RWPE2 (cell line): Measurements from ENCODE around the gene BEND3.
A peak's percentile ranks its signal among the peaks of the same experiment; 100 is the strongest.

Source experiments
- ATAC-seq: fragments of 200-7000 bp; cut with Tn5 transposase; 3 replicates; pipeline ENCODE4 v1.9.1; 2021; ENCODE audit warnings: low read depth
- DNase-seq: peaks from one replicate; pipeline ENCODE4 v3.0.0-alpha.2; 2020; ENCODE audit warnings: low spot score
- H3K27ac ChIP-seq: fragments of 450-650 bp; 2 replicates; pipeline ENCODE4 v1.5.1; 2017; ENCODE audit warnings: mild to moderate bottlenecking; ENCODE audit not compliant: poor library complexity, severe bottlenecking
- H3K27me3 ChIP-seq: fragments of 250-450 bp; sonication (Bioruptor Pico); 2 replicates; pipeline ENCODE4 v1.5.1; 2021; ENCODE audit warnings: mild to moderate bottlenecking, moderate library complexity; ENCODE audit not compliant: insufficient read depth, poor library complexity, severe bottlenecking
- H3K36me3 ChIP-seq: fragments of 250-450 bp; sonication (Bioruptor Pico); 2 replicates; pipeline ENCODE4 v1.5.1; 2020; ENCODE audit warnings: low read depth, mild to moderate bottlenecking, moderate library complexity
- H3K4me1 ChIP-seq: fragments of 250-450 bp; sonication (Bioruptor Pico); 2 replicates; pipeline ENCODE4 v1.5.1; 2021; ENCODE audit warnings: mild to moderate bottlenecking, moderate library complexity; ENCODE audit not compliant: insufficient read depth, poor library complexity, severe bottlenecking
- H3K4me3 ChIP-seq: fragments of 250-450 bp; sonication (Bioruptor Pico); 2 replicates; pipeline ENCODE4 v1.5.1; 2021; ENCODE audit warnings: mild to moderate bottlenecking, moderate library complexity; ENCODE audit not compliant: severe bottlenecking
- H3K9me3 ChIP-seq: fragments of 250-450 bp; sonication (Bioruptor Pico); 2 replicates; pipeline ENCODE4 v1.5.1; 2021; ENCODE audit warnings: mild to moderate bottlenecking, moderate library complexity; ENCODE audit not compliant: severe bottlenecking
- CTCF ChIP-seq: fragments of 450-650 bp; IDR thresholded peaks from one replicate; pipeline ENCODE4 v1.5.1; 2017; ENCODE audit warnings: mild to moderate bottlenecking, moderate library complexity; ENCODE audit not compliant: poor library complexity, severe bottlenecking

Gene BEND3

GRCh38 chr6:107125771-107126170 is 10.5 kb upstream of the BEND3 start:
- Histone ChIP-seq H3K27me3 (no peaks in the 10 kb centered on the region), H3K9me3 (no peaks in the 10 kb centered on the region), H3K27ac (no peak overlapping the region), H3K4me1 (no peaks in the 10 kb centered on the region), H3K36me3 (no peaks in the 10 kb centered on the region), H3K4me3 (no peak overlapping the region)
- DNase-seq, result no peak
- ATAC-seq, result no peak
- TF ChIP-seq CTCF, result no peak

- no peaks in the 10 kb centered on the region for H3K4me1 ChIP-seq
- H3K36me3 ChIP-seq, result no peaks in the 10 kb centered on the region
- DNase-seq (no peak), ATAC-seq (no peak)
- no peak for TF ChIP-seq CTCF
- no peaks in the 10 kb centered on the region for H3K27me3 ChIP-seq
- H3K9me3 ChIP-seq, result no peaks in the 10 kb centered on the region
- H3K27ac ChIP-seq, result no peak overlapping the region
- H3K4me3 ChIP-seq, result no peak overlapping the region
These were observed 9.6 kb upstream of the BEND3 start for GRCh38 chr6:107124934-107125348.

DNA sequence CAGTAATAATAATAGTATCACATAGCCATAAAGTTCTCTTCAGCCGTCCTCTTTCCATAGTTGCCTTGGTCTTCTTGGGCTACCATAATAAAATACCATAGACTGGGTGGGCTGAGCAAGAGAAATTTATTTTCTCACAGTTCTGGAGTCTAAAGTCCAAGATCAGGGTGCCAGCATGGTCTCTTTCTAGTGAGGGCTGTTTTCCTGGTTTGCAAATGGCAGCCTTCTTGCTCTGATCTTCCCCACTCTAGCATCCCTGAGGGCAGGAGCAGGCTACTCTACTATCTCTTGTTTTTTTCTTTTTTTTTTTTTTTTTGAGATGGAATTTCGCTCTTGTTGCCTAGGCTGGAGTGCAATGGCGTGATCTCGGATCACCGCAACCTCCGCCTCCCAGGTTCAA is 8.2 kb upstream of the BEND3 start:
- H3K4me1 ChIP-seq, result no peaks in the 10 kb centered on the region
- no peak for TF ChIP-seq CTCF
- H3K4me3 ChIP-seq, result no peak overlapping the region
- no peak for ATAC-seq
- no peak for DNase-seq
- H3K9me3 ChIP-seq, result no peaks in the 10 kb centered on the region
- no peaks in the 10 kb centered on the region for H3K27me3 ChIP-seq
- H3K27ac ChIP-seq, result no peak overlapping the region
- no peaks in the 10 kb centered on the region for H3K36me3 ChIP-seq

- H3K9me3 ChIP-seq, result no peaks in the 10 kb centered on the region
These were observed 7.4 kb upstream of the BEND3 start for GRCh38 chr6:107122748-107123147.

More at GRCh38 chr6:107122748-107123147, 7.4 kb upstream of the BEND3 start:
- Histone ChIP-seq H3K36me3 (no peaks in the 10 kb centered on the region), H3K27ac (no peak overlapping the region), H3K27me3 (no peaks in the 10 kb centered on the region), H3K4me3 (no peak overlapping the region), H3K4me1 (no peaks in the 10 kb centered on the region)
- no peak for TF ChIP-seq CTCF
- ATAC-seq (0 out of 3 replicates have a peak, but pooled peaks have one; percentile 17), DNase-seq (no peak)
